MM.1S (cell line): Measurements from ENCODE around the gene NDUFA11.

ENCODE experiments used
- DNase-seq: peaks from one replicate; pipeline ENCODE4 v3.0.0-alpha.2; 2015
- H2AFZ ChIP-seq: fragments of 300-600 bp; sonication (generic); 2 replicates; pipeline ENCODE4 v1.6.0; 2016; ENCODE audit warnings: antibody characterized with exemption, low read length
- H3F3A ChIP-seq: fragments of 300-600 bp; sonication (generic); 2 replicates; pipeline ENCODE4 v1.6.1; 2016; ENCODE audit warnings: mild to moderate bottlenecking, antibody characterized with exemption, low read length, moderate library complexity, mixed read lengths; ENCODE audit not compliant: insufficient read depth
- H3K27ac ChIP-seq: fragments of 300-600 bp; sonication (generic); 2 replicates; pipeline ENCODE4 v1.5.1; 2016; ENCODE audit warnings: mild to moderate bottlenecking, low read length
- H3K27me3 ChIP-seq: fragments of 300-600 bp; sonication (generic); replicated peaks from 2 replicates; pipeline ENCODE4 v1.6.0; 2016; ENCODE audit warnings: low read length; ENCODE audit not compliant: insufficient read depth
- H3K36me3 ChIP-seq: fragments of 300-600 bp; sonication (generic); replicated peaks from 2 replicates; pipeline ENCODE4 v1.6.1; 2016; ENCODE audit warnings: mild to moderate bottlenecking, low read length, mixed read lengths; ENCODE audit not compliant: insufficient read depth
- H3K4me1 ChIP-seq: fragments of 300-600 bp; sonication (generic); 2 replicates; pipeline ENCODE4 v1.6.1; 2016; ENCODE audit warnings: low read length, mixed read lengths
- H3K4me2 ChIP-seq: fragments of 300-600 bp; sonication (generic); 2 replicates; pipeline ENCODE4 v1.6.0; 2016; ENCODE audit warnings: low read depth, low read length
- H3K4me3 ChIP-seq: fragments of 300-600 bp; sonication (generic); 2 replicates; pipeline ENCODE4 v1.5.1; 2016; ENCODE audit warnings: low read length, mixed read lengths
- H3K79me2 ChIP-seq: fragments of 300-600 bp; sonication (generic); 2 replicates; pipeline ENCODE4 v1.6.1; 2016; ENCODE audit warnings: mixed run types, low read length, mixed read lengths
- H3K9ac ChIP-seq: fragments of 300-600 bp; sonication (generic); 2 replicates; pipeline ENCODE4 v1.6.1; 2016; ENCODE audit warnings: low read length, mixed read lengths
- H3K9me2 ChIP-seq: fragments of 300-600 bp; sonication (generic); replicated peaks from 2 replicates; pipeline ENCODE4 v1.6.1; 2016; ENCODE audit warnings: mild to moderate bottlenecking, low read length, mixed read lengths; ENCODE audit not compliant: insufficient read depth
- H3K9me3 ChIP-seq: fragments of 300-600 bp; sonication (generic); replicated peaks from 2 replicates; pipeline ENCODE4 v1.6.1; 2016; ENCODE audit warnings: mild to moderate bottlenecking, low read length, mixed read lengths; ENCODE audit not compliant: insufficient read depth
- H4K20me1 ChIP-seq: fragments of 300-600 bp; sonication (generic); 2 replicates; pipeline ENCODE4 v1.6.1; 2016; ENCODE audit warnings: mild to moderate bottlenecking, low read length, moderate library complexity, mixed read lengths; ENCODE audit not compliant: insufficient read depth
- CTCF ChIP-seq: fragments of 300-600 bp; sonication (generic); IDR thresholded peaks from 2 replicates; pipeline ENCODE4 v1.5.1; 2016; ENCODE audit warnings: antibody characterized with exemption, low read length, mixed read lengths
- EZH2 ChIP-seq: fragments of 300-600 bp; sonication (generic); optimal IDR thresholded peaks from 2 replicates; pipeline ENCODE3; 2017; ENCODE audit warnings: low read depth, mild to moderate bottlenecking, antibody characterized with exemption, low read length, mixed read lengths
- EZH2phosphoT487 ChIP-seq: fragments of 300-600 bp; sonication (generic); IDR thresholded peaks from 2 replicates; pipeline ENCODE4 v1.6.1; 2018; ENCODE audit warnings: antibody characterized with exemption, low read length

The NDUFA11 gene

GRCh38 chr19:5922161-5922545, 18.6 kb upstream of the NDUFA11 start:
- Histone ChIP-seq H3K4me3 (no peak overlapping the region), H3K4me1 (no peaks in the 10 kb centered on the region), H3K27me3 (no peaks in the 10 kb centered on the region), H3K36me3 (peaks cover 21% of the 10 kb centered on the region), H3K4me2 (no peak overlapping the region), H2AFZ (no peak overlapping the region), H3K27ac (no peak overlapping the region), H3K79me2 (no peaks in the 10 kb centered on the region), H4K20me1 (no peaks in the 10 kb centered on the region), H3K9me2 (no peaks in the 10 kb centered on the region), H3F3A (no peaks in the 10 kb centered on the region), H3K9ac (no peak overlapping the region), H3K9me3 (no peaks in the 10 kb centered on the region)
- DNase-seq: no peak
- TF ChIP-seq EZH2phosphoT487 (no peak), CTCF (no peak), EZH2 (no peak)

- Histone ChIP-seq H3K4me1 (no peaks in the 10 kb centered on the region), H3K27ac (no peak overlapping the region), H3K36me3 (peaks cover 16% of the 10 kb centered on the region), H3K4me3 (no peak overlapping the region), H3K9me2 (no peaks in the 10 kb centered on the region), H3K27me3 (no peaks in the 10 kb centered on the region), H3K9ac (no peak overlapping the region), H3K9me3 (no peaks in the 10 kb centered on the region), H2AFZ (no peak overlapping the region), H3F3A (no peaks in the 10 kb centered on the region), H3K79me2 (no peaks in the 10 kb centered on the region), H3K4me2 (no peak overlapping the region), H4K20me1 (no peaks in the 10 kb centered on the region)
- DNase-seq: no peak
- TF ChIP-seq EZH2phosphoT487 (no peak), CTCF (no peak)
These were observed 18.0 kb upstream of the NDUFA11 start for GRCh38 chr19:5921516-5922160.

- no peaks in the 10 kb centered on the region for H3K4me1 ChIP-seq
- TF ChIP-seq EZH2: no peak
- TF ChIP-seq EZH2phosphoT487: no peak
- TF ChIP-seq CTCF: no peak
- H4K20me1 ChIP-seq: no peaks in the 10 kb centered on the region
- no peak overlapping the region for H3K4me3 ChIP-seq
- no peaks in the 10 kb centered on the region for H3K9me3 ChIP-seq
- H2AFZ ChIP-seq: no peak overlapping the region
- no peak for DNase-seq
- no peaks in the 10 kb centered on the region for H3K79me2 ChIP-seq
- H3K9me2 ChIP-seq: no peaks in the 10 kb centered on the region
- no peak overlapping the region for H3K9ac ChIP-seq
- no peak overlapping the region for H3K4me2 ChIP-seq
- H3K27me3 ChIP-seq: no peaks in the 10 kb centered on the region
- no peak overlapping the region for H3K27ac ChIP-seq
- peaks cover 4% of the 10 kb centered on the region; the same call in 1 of the 2 replicates for H3K36me3 ChIP-seq
- no peaks in the 10 kb centered on the region for H3F3A ChIP-seq
These were observed 15.0 kb upstream of the NDUFA11 start for GRCh38 chr19:5918463-5919079.
